Femur (tissue), 1 donor: ENCODE data around the gene RCOR3.
"Not testable (repeated sequence)": the region's sequence is repeated elsewhere in the genome, so short reads cannot be mapped to it uniquely, and the experiment has no call there.

Experiments
- DNase-seq: peaks from one replicate; pipeline ENCODE4 v3.0.0-alpha.2; 2017

Gene RCOR3

DNA sequence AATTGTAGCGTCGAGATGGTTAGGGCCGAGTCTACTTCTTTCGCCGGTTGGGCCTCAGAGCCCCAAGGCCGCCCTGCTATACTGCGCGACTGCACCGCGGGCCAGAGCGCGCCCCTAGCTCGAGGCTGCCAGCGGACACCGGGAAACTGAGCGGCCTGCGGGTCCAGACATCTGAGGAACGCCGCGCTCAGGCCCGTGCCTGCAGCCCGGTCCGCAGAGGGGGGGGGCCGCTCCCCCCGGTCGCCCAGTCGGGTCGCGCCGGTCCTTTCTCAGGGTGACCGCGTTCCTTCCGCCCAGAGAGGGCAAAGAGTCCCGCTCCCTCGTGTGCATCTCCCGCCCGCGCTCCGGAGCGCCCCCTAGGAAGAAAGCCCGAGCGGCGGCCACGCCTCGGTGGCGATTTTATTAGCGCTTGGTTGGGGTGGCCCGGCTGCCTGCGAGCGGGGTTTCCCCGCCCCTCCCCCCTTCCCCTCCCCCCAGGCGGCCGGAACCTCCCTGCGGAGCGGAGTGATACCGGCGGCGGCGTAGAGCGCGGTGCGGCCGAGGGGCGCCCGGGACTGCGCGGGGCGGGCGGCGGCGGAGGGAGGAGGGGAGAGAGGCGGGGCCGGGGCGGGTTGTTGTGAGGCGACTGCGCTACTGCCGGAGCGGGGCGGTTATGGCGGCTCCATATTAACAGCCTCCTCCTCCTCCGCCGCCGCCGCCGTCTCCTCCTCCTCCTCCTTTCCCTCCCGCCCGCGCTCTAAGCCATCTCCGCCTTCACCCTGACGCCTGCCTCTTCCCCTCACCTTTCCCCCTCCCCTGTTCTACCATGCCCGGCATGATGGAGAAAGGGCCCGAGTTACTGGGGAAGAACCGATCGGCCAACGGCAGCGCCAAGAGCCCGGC is at the start of gene RCOR3:
RCOR3 (plus strand) TSS at position 611 of the 882 bp plus-strand sequence; CDS start at position 806, 195 bp downstream.
- peak; percentile 97 for DNase-seq

DNA sequence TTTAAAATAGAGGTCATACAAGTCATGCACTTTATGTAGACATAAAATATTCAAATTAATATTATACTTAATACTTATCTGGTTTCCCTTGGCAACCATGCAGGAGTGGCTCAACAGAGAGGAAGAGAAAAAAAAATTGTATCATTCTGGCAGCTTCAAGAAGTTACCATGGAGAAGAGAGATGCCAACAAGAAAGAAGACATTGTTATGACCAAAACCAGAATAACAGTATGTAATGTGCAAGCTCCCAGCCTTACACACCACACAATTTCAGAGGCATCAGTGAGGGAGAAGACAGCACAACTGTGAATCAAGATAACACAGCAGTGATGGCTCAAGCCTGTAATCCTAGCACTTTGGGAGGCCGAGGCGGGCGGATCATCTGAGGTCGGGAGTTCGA is 49.1 kb upstream of the RCOR3 start:
- DNase-seq = no peak

DNA sequence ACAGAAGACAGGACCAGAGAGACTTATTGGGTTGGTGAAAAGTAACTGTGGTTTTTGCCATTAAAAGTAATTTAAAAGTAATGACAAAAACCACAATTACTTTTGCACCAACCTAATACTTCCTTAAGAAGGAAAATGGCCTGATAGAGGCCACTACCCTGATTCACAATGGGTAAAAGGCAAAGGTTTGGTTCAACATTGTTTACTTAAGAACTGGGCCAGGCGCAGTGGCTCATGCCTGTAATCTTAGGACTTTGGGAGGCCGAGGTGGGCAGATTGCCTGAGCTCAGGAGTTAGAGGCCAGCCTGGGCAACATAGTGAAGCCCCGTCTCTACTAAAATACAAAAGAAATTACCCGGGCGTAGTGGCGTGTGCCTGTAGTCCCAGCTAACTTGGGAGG is 48.2 kb upstream of the RCOR3 start:
- DNase-seq = no peak

DNA sequence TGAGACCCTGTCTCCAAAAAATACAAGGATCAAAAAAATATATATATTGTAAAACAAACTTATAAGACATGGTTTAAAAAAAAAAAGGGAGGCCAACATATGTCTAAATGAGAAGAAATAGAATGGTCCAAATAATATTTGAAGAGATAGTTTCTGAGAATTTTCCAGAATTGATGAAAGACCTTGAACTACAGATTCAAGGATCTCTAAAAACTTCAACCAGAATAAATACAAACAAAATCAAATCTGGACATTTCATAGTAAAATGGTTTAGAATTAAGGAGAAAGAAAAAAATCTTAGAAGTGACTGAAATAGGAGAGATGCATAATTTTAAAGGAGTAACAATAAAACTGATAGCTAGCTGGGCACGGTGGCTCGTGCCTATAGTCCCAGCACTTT is 45.5 kb upstream of the RCOR3 start:
- no peak for DNase-seq

DNA sequence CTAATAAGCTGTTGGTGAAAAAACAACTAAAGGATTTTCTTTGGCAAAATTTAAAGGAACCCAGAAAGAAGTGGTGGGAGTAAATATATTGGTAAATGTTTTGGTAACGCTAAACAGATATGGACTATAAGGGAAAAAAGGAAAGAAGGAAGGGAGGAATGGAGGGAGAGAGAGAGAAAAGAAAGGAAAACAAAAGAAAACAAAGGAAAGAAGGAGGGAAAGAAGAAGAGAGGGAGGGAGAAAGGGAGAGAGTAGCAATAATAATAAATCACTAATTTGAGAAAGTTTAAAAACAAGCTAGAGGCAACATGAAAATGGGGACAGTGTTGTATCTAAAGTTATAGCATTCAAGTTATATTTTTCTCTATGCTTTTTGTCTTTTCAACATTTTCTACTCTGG is 43.6 kb upstream of the RCOR3 start:
- no peak for DNase-seq

DNA sequence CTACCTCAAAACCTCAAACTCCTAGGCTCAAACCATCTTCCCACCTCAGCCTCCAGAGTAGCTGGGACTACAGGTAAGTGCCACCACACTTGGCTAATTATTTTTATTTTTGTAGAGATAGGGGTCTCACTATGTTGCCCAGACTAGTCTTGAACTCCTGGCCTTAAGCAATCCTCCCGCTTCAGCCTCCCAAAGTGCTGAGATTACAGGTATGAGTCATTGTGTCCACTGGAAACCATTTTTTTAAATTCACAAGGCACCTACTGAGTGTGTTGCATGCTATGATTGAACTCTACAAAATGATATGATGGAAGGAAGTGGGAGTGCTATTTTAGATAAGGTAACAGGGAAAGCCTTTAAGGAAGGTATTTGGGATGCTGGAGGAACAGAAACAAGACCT is 41.8 kb upstream of the RCOR3 start:
- no peak for DNase-seq

DNA sequence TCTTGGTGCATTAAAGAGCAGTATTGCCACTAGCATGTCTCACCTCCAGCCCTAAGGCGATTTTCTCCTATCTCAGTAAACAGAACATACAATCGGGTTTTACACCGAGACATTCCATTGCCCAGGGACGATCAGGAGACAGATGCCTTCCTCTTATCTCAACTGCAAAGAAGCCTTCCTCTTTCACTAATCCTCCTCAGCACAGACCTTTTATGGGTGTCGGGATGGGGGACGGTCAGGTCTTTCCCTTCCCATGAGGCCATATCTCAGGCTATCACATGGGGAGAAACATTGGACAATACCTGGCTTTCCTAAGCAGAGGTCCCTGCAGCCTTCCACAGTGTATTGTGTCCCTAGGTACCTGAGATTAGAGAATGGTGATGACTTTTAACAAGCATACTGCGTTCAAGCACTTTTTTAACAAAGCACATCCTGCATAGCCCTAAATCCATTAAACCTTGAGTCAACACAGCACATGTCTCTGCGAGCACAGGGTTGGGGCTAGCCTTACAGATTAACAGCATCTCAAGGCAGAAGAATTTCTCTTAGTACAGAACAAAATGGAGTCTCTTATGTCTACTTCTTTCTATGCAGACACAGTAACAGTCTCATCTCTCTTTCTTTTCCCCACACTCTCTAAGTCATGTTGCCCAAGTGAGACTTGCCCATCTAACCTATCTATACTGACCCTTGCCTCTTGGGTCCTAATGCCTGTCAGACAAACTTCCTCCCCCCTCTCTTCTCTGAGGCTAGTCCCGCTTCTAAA is 36.5 kb upstream of the RCOR3 start:
- DNase-seq = not testable (repeated sequence)

DNA sequence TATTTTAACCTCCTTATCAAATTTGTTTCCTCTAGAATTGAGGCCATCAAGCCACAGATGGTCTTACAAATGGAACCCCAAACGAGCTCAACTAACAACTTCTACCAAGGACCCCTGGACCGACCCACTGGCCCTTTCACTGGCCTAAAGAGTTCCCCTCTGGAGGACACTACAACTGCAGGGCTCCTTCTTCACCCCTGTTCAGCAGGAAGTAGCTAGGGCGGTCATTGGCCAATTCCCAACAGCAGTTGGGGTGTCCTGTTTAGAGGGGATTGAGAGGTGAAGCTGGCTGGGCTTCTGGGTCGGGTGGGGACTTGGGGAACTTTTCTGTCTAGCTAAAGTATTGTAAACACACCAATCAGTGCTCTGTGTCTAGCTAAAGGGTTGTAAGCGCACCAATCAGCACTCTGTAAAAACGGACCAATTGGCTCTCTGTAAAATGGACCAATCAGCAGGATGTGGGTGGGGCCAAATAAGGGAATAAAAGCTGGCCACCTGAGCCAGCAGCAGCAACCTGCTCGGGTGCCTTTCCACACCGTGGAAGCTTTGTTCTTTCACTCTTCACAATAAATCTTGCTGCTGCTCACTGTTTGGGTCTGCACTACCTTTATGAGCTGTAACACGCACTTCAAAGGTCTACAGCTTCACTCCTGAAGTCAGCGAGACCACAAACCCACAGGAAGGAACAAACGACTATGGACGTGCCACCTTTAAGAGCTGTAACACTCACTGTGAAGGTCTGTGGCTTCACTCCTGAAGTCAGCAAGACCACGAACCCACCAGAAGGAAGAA is 30.4 kb upstream of the RCOR3 start:
- not testable (repeated sequence) for DNase-seq

DNA sequence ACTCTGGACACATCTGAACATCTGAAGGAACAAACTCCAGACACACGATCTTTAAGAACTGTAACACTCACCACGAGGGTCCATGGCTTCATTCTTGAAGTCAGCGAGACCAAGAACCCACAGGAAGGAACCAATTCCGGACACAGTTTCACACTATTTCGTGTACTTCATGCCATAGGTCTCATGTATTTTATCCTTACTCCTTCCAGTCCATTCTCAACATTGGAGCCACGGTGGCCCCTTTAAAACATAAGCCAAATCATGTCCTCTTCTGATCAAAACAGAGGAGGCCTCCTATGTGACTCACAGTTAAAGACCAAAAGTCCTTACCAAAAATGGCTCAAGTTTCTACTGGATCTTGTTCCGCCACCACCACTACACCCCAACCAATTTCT is 29.8 kb upstream of the RCOR3 start:
- no peak for DNase-seq

DNA sequence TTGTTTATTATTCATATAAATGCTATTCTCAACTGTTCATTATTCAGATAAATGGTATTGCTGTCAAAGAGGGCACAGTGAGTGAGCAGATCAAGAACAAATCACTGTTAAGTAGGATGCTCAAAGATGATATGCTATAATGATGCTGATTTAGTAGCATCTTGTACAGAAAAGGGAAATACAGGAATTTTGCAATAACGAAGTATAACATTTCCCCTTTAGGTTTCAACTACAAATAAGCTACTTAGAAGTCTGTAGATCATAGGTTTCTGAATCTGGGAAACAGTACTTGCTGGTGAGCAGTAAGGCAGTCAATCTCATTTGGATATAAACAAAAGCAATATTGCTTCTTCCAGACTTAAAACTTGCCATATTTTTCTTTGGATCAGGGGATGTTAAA is 27.3 kb upstream of the RCOR3 start:
- no peak for DNase-seq

DNA sequence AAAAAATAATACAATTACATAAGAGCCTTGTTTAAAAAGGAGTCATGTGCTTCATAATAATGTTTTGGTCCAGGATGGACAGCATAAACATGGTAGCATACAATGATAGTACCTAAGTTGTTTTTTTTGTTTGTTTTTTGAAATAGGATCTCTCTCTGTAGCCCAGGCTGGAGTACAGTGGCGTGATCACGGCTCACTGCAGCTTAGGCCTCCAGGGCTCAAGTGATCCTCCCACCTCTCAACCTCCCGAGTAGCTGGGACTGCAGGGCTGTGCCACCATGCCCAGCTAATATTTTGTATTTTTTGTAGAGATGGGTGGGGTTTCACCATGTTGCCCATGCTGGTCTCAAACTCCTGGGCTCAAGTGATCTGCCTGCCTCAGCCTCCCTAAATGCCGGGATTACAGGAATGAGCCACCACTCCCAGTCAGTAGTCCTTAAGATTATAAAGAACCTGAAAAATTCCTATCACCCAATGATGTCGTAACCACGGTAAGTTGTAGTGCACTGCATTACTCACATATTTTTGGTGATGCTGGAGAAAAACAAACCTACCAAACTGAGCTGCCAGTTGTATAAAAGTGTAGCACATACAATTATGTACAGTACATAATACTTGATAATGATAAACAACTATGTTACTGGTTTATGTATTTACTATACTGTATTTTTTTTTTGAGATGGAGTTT is 22.4 kb upstream of the RCOR3 start:
- no peak for DNase-seq

DNA sequence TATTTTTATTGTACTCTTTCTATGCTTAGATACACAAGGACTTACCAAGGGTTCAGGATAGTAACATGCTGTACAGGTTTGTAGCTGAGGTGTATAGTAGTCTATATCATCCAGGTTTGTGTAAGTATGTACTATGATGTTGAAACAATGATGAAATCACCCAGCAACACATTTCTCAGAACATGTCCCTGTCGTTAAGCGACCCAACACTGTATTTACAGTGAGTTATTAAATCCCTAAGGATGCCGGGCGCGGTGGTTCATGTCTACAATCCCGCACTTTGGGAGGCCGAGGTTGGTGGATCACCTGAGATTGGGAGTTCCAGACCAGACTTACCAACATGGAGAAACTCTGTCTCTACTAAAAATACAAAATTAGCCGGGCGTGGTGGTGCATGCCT is 21.6 kb upstream of the RCOR3 start:
- DNase-seq = no peak

DNA sequence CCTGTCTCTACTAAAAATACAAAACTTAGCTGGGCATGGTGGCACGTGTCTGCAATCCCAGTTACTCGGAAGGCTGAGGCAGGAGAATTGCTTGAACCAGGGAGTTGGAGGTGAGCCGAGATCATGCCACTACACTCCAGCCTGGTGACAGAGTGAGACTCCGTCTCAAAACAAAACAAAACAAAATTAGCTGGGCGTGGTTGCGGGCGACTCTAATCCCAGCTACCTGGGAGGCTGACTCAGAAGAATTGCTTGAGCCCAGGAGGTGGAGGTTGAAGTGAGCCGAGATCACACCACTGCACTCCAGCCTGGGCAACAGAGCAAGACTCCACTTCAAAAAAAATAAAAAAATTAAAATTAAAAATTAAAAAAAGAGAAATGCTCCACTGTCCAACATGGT is 18.6 kb upstream of the RCOR3 start:
- not testable (repeated sequence) for DNase-seq

DNA sequence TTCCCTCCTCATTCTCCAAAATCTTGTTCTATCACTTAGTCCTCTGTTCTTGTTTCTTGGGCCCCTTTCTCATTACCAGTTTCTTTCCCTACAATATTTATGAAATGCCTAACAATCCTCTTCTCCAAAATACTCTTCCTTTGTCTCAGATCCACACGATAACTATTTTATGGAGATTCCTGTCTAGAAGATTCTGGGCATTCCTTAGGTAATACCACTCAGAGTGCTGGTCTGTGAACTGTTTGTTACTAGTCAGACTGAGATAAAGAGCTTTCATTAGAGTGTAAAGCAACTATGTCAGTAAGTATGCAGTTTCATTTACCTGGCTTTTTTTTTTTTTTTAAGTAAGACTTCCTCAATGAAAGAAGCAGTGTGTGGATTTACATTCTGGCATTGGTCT is 18.1 kb upstream of the RCOR3 start:
- no peak for DNase-seq

DNA sequence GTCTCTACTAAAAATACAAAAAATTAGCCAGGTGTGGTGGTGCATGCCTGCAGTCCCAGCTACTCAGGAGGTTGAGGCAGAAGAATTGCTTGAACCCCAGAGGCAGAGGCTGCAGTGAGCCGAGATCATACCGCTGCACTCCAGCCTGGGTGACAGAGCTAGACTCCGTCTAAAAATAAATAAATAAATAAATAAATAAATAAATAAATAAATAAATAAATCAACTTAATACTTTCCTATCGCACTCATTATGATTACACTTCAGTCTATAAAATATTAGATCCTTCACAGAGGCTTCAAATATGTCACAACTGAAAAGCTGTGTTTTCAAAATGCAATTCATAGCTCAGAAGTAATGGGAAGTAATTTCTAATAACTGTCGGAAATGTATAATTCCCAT is 15.5 kb upstream of the RCOR3 start:
- not testable (repeated sequence) for DNase-seq

DNA sequence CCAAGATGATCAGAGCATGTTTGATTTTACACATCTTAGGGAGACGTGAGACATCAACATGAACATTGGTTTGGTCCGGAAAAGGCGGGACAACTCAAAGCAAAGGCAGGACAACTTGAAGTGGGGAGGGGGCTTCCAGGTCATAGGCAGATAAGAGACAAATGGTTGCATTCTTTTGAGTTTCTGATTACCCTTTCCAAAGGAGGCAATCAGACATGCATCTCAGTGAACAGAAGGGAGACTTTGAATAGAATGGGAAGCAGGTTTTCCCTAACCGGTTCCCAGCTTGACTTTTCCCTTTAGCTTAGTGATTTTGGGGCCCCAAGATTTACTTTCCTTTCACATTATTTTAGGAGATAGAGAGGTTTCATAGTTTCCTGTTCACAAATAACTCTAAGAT is 12.6 kb upstream of the RCOR3 start:
- DNase-seq = not testable (repeated sequence)

DNA sequence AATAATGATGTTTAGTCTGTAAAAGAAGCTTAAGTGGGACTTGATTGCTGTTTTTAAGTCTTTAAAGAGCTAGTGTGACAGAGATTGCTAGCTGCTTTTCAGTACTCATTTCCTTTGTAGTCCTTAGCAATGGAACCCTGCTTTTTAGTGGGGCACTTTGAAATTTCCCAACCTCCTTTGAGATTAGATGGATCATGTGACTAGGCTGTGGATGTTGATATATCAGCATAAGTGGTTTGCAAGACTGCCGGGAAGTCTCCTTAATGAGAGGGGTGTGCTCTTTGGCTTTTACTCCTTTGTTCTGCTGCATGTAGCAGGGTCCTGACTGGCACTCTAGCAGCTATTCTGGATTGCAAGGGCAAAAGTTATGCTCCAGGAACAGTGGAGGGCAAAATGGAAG is 11.2 kb upstream of the RCOR3 start:
- no peak for DNase-seq

DNA sequence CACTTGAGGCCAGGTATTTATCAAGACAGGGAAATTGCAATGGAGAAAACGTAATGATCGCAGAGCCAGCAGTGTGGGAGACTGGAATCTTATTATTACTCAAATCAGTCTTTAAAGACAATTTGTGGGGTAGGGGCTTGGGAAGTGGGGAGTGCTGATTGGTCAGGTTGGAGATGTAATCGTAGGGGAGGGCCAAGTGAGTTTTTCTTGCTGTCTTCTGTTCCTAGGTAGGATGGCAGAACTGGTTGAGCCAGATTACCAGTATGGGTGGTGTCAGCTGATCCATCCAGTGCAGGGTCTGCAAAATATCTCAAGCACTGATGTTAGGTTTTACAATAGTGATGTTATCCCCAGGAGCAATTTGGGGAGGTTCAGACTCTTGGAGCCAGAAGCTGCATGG is 9.6 kb upstream of the RCOR3 start:
- not testable (repeated sequence) for DNase-seq

DNA sequence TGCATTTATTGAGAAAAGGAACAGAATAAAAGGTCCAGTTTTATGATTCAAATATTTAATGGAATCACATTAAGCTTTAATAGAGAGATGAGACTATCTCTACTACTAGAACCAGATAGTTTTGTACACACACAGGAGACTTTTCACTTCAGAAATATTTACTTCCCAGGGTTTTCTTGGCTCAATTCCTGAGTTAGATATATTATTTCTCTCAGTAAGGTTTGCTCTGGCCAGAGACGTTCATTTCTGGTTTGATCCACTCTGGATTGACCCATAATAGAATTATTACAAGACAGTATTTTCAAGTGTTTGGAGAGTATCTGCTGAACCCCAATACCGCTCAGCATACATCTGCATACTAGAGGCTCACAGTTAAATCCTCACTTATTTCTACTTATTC is 1.3 kb upstream of the RCOR3 start:
- DNase-seq = no peak

DNA sequence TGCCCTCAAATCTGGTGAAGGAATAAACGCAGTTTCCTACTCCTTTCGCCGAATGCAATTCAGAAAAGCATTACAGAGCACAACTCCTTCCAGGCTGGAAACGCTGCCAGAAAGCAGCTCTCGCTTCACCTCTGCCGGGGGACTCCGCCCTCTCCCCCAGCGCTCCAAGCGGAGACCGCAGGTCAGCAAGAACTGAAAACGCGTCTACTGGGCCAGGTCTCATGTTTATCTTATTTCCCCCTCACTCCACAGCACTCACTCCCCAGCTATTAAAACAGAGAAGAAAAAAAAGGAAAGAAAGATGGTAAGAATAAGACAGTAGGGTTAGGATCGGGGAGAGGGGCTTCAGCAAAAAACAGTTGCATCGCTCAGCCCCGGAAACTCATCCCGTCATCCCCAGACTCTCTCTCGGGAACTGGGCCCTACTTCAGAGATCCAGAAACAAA is 833 bp upstream of the RCOR3 start:
- DNase-seq = peak; percentile 94

DNA sequence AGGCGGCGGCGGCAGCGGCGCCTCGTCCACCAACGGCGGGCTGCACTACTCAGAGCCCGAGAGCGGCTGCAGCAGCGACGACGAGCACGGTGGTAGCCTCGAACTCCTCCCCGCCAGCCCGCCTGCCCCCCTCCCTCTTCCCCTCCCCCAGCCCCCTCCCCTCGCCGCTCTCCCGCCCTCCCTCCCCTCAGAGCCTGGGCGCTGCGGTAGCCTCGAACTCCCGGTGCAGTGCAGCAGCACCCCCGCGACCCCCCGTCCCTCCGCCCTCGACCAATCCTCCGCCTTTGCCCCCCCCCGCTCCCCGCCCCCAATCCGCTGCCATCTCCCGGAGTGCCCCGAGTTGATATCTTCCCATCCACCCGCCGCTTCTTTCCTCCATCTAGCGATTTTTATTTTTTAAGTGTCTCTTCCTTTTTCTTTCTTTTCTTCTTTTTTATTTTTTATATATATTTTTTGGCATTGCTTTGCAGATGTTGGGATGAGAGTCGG is 516 bp downstream of the RCOR3 start:
- DNase-seq = peak; percentile 86
